MM.1S (cell line): ENCODE data around the gene EFNA5.

Source experiments
- DNase-seq: peaks from one replicate; pipeline ENCODE4 v3.0.0-alpha.2; 2015
- H2AFZ ChIP-seq: fragments of 300-600 bp; sonication (generic); 2 replicates; pipeline ENCODE4 v1.6.0; 2016; ENCODE audit warnings: antibody characterized with exemption, low read length
- H3F3A ChIP-seq: fragments of 300-600 bp; sonication (generic); 2 replicates; pipeline ENCODE4 v1.6.1; 2016; ENCODE audit warnings: mild to moderate bottlenecking, antibody characterized with exemption, low read length, moderate library complexity, mixed read lengths; ENCODE audit not compliant: insufficient read depth
- H3K27ac ChIP-seq: fragments of 300-600 bp; sonication (generic); 2 replicates; pipeline ENCODE4 v1.5.1; 2016; ENCODE audit warnings: mild to moderate bottlenecking, low read length
- H3K27me3 ChIP-seq: fragments of 300-600 bp; sonication (generic); replicated peaks from 2 replicates; pipeline ENCODE4 v1.6.0; 2016; ENCODE audit warnings: low read length; ENCODE audit not compliant: insufficient read depth
- H3K36me3 ChIP-seq: fragments of 300-600 bp; sonication (generic); replicated peaks from 2 replicates; pipeline ENCODE4 v1.6.1; 2016; ENCODE audit warnings: mild to moderate bottlenecking, low read length, mixed read lengths; ENCODE audit not compliant: insufficient read depth
- H3K4me1 ChIP-seq: fragments of 300-600 bp; sonication (generic); 2 replicates; pipeline ENCODE4 v1.6.1; 2016; ENCODE audit warnings: low read length, mixed read lengths
- H3K4me2 ChIP-seq: fragments of 300-600 bp; sonication (generic); 2 replicates; pipeline ENCODE4 v1.6.0; 2016; ENCODE audit warnings: low read depth, low read length
- H3K4me3 ChIP-seq: fragments of 300-600 bp; sonication (generic); 2 replicates; pipeline ENCODE4 v1.5.1; 2016; ENCODE audit warnings: low read length, mixed read lengths
- H3K79me2 ChIP-seq: fragments of 300-600 bp; sonication (generic); 2 replicates; pipeline ENCODE4 v1.6.1; 2016; ENCODE audit warnings: mixed run types, low read length, mixed read lengths
- H3K9ac ChIP-seq: fragments of 300-600 bp; sonication (generic); 2 replicates; pipeline ENCODE4 v1.6.1; 2016; ENCODE audit warnings: low read length, mixed read lengths
- H3K9me2 ChIP-seq: fragments of 300-600 bp; sonication (generic); replicated peaks from 2 replicates; pipeline ENCODE4 v1.6.1; 2016; ENCODE audit warnings: mild to moderate bottlenecking, low read length, mixed read lengths; ENCODE audit not compliant: insufficient read depth
- H3K9me3 ChIP-seq: fragments of 300-600 bp; sonication (generic); replicated peaks from 2 replicates; pipeline ENCODE4 v1.6.1; 2016; ENCODE audit warnings: mild to moderate bottlenecking, low read length, mixed read lengths; ENCODE audit not compliant: insufficient read depth
- H4K20me1 ChIP-seq: fragments of 300-600 bp; sonication (generic); 2 replicates; pipeline ENCODE4 v1.6.1; 2016; ENCODE audit warnings: mild to moderate bottlenecking, low read length, moderate library complexity, mixed read lengths; ENCODE audit not compliant: insufficient read depth
- CTCF ChIP-seq: fragments of 300-600 bp; sonication (generic); IDR thresholded peaks from 2 replicates; pipeline ENCODE4 v1.5.1; 2016; ENCODE audit warnings: antibody characterized with exemption, low read length, mixed read lengths
- EZH2 ChIP-seq: fragments of 300-600 bp; sonication (generic); optimal IDR thresholded peaks from 2 replicates; pipeline ENCODE3; 2017; ENCODE audit warnings: low read depth, mild to moderate bottlenecking, antibody characterized with exemption, low read length, mixed read lengths
- EZH2phosphoT487 ChIP-seq: fragments of 300-600 bp; sonication (generic); IDR thresholded peaks from 2 replicates; pipeline ENCODE4 v1.6.1; 2018; ENCODE audit warnings: antibody characterized with exemption, low read length

Gene EFNA5

GRCh38 chr5:107593009-107593408 lies 77.7 kb downstream of the EFNA5 start:
- no peak for TF ChIP-seq EZH2
- TF ChIP-seq CTCF, result no peak
- TF ChIP-seq EZH2phosphoT487, result no peak
- H3K4me2 ChIP-seq, result no peak overlapping the region
- H3K4me3 ChIP-seq, result no peak overlapping the region
- no peaks in the 10 kb centered on the region for H3K79me2 ChIP-seq
- no peaks in the 10 kb centered on the region for H3F3A ChIP-seq
- no peaks in the 10 kb centered on the region for H3K4me1 ChIP-seq
- no peak for DNase-seq
- no peak overlapping the region for H3K9ac ChIP-seq
- H3K27ac ChIP-seq, result no peak overlapping the region
- no peaks in the 10 kb centered on the region for H3K36me3 ChIP-seq
- H3K9me2 ChIP-seq, result no peaks in the 10 kb centered on the region
- H3K27me3 ChIP-seq, result no peaks in the 10 kb centered on the region
- H4K20me1 ChIP-seq, result no peaks in the 10 kb centered on the region
- no peaks in the 10 kb centered on the region for H3K9me3 ChIP-seq
- H2AFZ ChIP-seq, result no peak overlapping the region

GRCh38 chr5:107592515-107592914 lies 78.2 kb downstream of the EFNA5 start:
- Histone ChIP-seq H3K9ac (no peak overlapping the region), H3K27me3 (no peaks in the 10 kb centered on the region), H3K36me3 (no peaks in the 10 kb centered on the region), H2AFZ (no peak overlapping the region), H3K4me3 (no peak overlapping the region), H3K9me3 (no peaks in the 10 kb centered on the region), H3K27ac (no peak overlapping the region), H3K9me2 (no peaks in the 10 kb centered on the region), H3K4me2 (no peak overlapping the region), H3K4me1 (no peaks in the 10 kb centered on the region), H3K79me2 (no peaks in the 10 kb centered on the region), H4K20me1 (no peaks in the 10 kb centered on the region), H3F3A (no peaks in the 10 kb centered on the region)
- TF ChIP-seq EZH2phosphoT487 (no peak), CTCF (no peak)
- DNase-seq, result no peak

GRCh38 chr5:107590686-107591085 lies 80.1 kb downstream of the EFNA5 start:
- Histone ChIP-seq H3K9me2 (no peaks in the 10 kb centered on the region), H3K9me3 (no peaks in the 10 kb centered on the region), H3K27me3 (no peaks in the 10 kb centered on the region), H3K4me1 (no peaks in the 10 kb centered on the region), H3F3A (no peaks in the 10 kb centered on the region), H4K20me1 (no peaks in the 10 kb centered on the region), H3K36me3 (no peaks in the 10 kb centered on the region), H3K9ac (no peak overlapping the region), H2AFZ (no peak overlapping the region), H3K4me3 (no peak overlapping the region), H3K79me2 (no peaks in the 10 kb centered on the region), H3K27ac (no peak overlapping the region), H3K4me2 (no peak overlapping the region)
- DNase-seq, result no peak
- TF ChIP-seq EZH2phosphoT487 (no peak), EZH2 (no peak), CTCF (no peak)
